ENCODE data around the gene ADAMTS2. TPM values are rescaled to one million over a fixed set of nuclear protein-coding genes. Genes with fewer than 3 reads are reported as not detected.

Gene ADAMTS2
- total and polyA plus RNA-seq, 2 of the 4 experiments (the other 2 are of a cell fraction), result 19.0 to 58.8 TPM

- Histone ChIP-seq H3K36me3 (ENCODE audit: control insufficient read depth, insufficient read depth, low read length) (peaks cover 7% of the 10 kb centered on the region), H3K27ac (ENCODE audit: insufficient read depth, low read length) (no peak overlapping the region), H3K4ac (ENCODE audit: low read depth, low read length) (no peak overlapping the region), H3K9me1 (ENCODE audit: insufficient read depth, low read length) (peaks cover 14% of the 10 kb centered on the region; the same call in 1 of the 2 replicates), H3K9me3 (ENCODE audit: control insufficient read depth, insufficient read depth, low read length) (peaks cover under 1% of the 10 kb centered on the region; the same call in 1 of the 2 replicates), H3K14ac (replicated peaks; ENCODE audit: low read depth, low read length) (no peak overlapping the region), H2BK20ac (ENCODE audit: low read depth, low read length) (no peak overlapping the region), H3K79me1 (ENCODE audit: low read depth in 1 of 2, low read length in 2 of 2) (peaks cover 2 to 13% of the 10 kb centered on the region in 2 experiments; a peak in 2 of 4 replicates), H4K20me1 (ENCODE audit: insufficient read depth, low read length) (no peaks in the 10 kb centered on the region), H2AK5ac (ENCODE audit: low read depth, low read length) (no peak overlapping the region), H3K4me1 (ENCODE audit: control insufficient read depth, insufficient read depth, low read length) (peaks cover 8% of the 10 kb centered on the region), H4K5ac (ENCODE audit: low read depth, low read length) (no peak overlapping the region), H4K8ac (ENCODE audit: low read depth in 2 of 2, low read length in 2 of 2) (no peak overlapping the region), H2AK9ac (replicated peaks; ENCODE audit: low read depth, low read length, poor library complexity) (no peak overlapping the region), H3K4me3 (ENCODE audit: insufficient read depth, low read depth, low read length) (no peak overlapping the region), H3K56ac (ENCODE audit: extremely low read depth, insufficient read depth, low read length) (no peak overlapping the region), H3K4me2 (ENCODE audit: low read depth, low read length) (no peak overlapping the region), H2AFZ (replicated peaks; ENCODE audit: low read length, poor library complexity) (no peak overlapping the region), H2BK120ac (ENCODE audit: low read depth, low read length) (no peak overlapping the region), H3K18ac (ENCODE audit: low read depth, low read length) (no peak overlapping the region), H2BK15ac (ENCODE audit: low read depth, low read length) (no peak overlapping the region), H4K91ac (ENCODE audit: insufficient read depth, low read depth, low read length) (no peak overlapping the region), H2BK5ac (ENCODE audit: low read depth, low read length, poor library complexity, severe bottlenecking) (no peak overlapping the region), H3K23ac (ENCODE audit: low read depth, low read length) (no peak overlapping the region), H3K9ac (ENCODE audit: low read depth, low read length) (no peak overlapping the region), H3K27me3 (ENCODE audit: control insufficient read depth, insufficient read depth, low read length) (no peaks in the 10 kb centered on the region)
- no CpG with 5 or more reads among the region's 11 CpGs for WGBS, 2 experiments (ENCODE audit: extremely low coverage in 2 of 2, insufficient read length in 1 of 2)
- in situ Hi-C loops (cut with MboI; ENCODE audit: low sequenced_read_pairs) (no loop called here), intact Hi-C loops (cut with micrococcal nuclease) (no loop called here), dilution Hi-C loops (cut with HindIII; ENCODE audit: low sequenced_read_pairs, unreplicated experiment) (no loop called here)
- ATAC-seq (ENCODE audit: low read depth) (no peak), DNase-seq (no peak)
- TF ChIP-seq ELK1 (IDR thresholded peaks at IDR 0.05; ENCODE audit: borderline replicate concordance, low read depth, low read length) (no peak), POLR2A (IDR thresholded peaks at IDR 0.05; ENCODE audit: low read depth, low read length) (no peak), SMC3 (IDR thresholded peaks at IDR 0.05; ENCODE audit: low read depth, low read length) (no peak), FOS (IDR thresholded peaks at IDR 0.05; ENCODE audit: low read depth, low read length) (no peak), USF2 (IDR thresholded peaks at IDR 0.05; ENCODE audit: low read depth, low read length) (no peak), RCOR1 (IDR thresholded peaks at IDR 0.05; ENCODE audit: insufficient replicate concordance, low read length) (no peak), CEBPB (IDR thresholded peaks at IDR 0.05; ENCODE audit: low read depth, low read length) (no peak), CHD1 (IDR thresholded peaks at IDR 0.05; ENCODE audit: low read depth, low read length) (no peak), MXI1 (IDR thresholded peaks at IDR 0.05; ENCODE audit: borderline replicate concordance, low read depth, low read length) (no peak), NFE2L2 (IDR thresholded peaks at IDR 0.05; ENCODE audit: low read depth, low read length) (no peak), CTCF (conservative IDR thresholded peaks at IDR 0.05; ENCODE audit: low read depth, low read length) (no peak)
- no TSS peak for BruUV-seq (replicated peaks)
- ChIA-PET CTCF (interaction anchor here (0.6 kb wide), 1 partner anchor 327 kb away, joined by 4 read pairs; no protein-coding TSS in a partner anchor), POLR2A (ENCODE audit: unreplicated experiment) (no interaction called here)
These were observed 160.7 kb downstream of the ADAMTS2 start for GRCh38 chr5:179184521-179185050.
